Fibroblast of lung (primary cell): ENCODE data around the gene OR13C4. TPM values are rescaled to one million over a fixed set of nuclear protein-coding genes. Genes with fewer than 3 reads are reported as not detected.

Experiments
- DNase-seq, 2 donors: peaks; one replicate each; pipeline versions ENCODE4 v3.0.0 to v3.0.0-alpha.2; 2010; ENCODE audit warnings: low read depth in 2 of 2
- H2AFZ ChIP-seq: 2 replicates; pipeline ENCODE4 v1.5.1; 2012; ENCODE audit warnings: low read length, control low read depth, inconsistent platforms
- H3K27ac ChIP-seq: 2 replicates; pipeline ENCODE4 v1.5.1; 2011; ENCODE audit warnings: low read length, control low read depth; ENCODE audit not compliant: insufficient read depth
- H3K27me3 ChIP-seq: 2 replicates; pipeline ENCODE4 v1.5.1; 2011; ENCODE audit warnings: mild to moderate bottlenecking, low read length; ENCODE audit not compliant: control insufficient read depth, insufficient read depth
- H3K36me3 ChIP-seq: 2 replicates; pipeline ENCODE4 v1.5.1; 2011; ENCODE audit warnings: low read length; ENCODE audit not compliant: control insufficient read depth, insufficient read depth
- H3K4me1 ChIP-seq: 2 replicates; pipeline ENCODE4 v1.5.1; 2011; ENCODE audit warnings: low read length; ENCODE audit not compliant: control insufficient read depth, insufficient read depth; ENCODE audit errors: extremely low read depth
- H3K4me2 ChIP-seq: 2 replicates; pipeline ENCODE4 v1.5.1; 2011; ENCODE audit warnings: low read length, control low read depth; ENCODE audit not compliant: insufficient read depth; ENCODE audit errors: extremely low read depth
- H3K4me3 ChIP-seq, 4 experiments: fragments of 200-600 bp in 1 of 4; sonication (generic) in 1 of 4; replicated peaks in 1 of 4; 2 replicates each; pipeline ENCODE4 v1.5.1; 2011 to 2016; ENCODE audit warnings: low read length in 4 of 4, low read depth in 3 of 4, mild to moderate bottlenecking in 3 of 4, control low read depth in 2 of 4, inconsistent platforms in 1 of 4, mixed read lengths in 1 of 4; ENCODE audit not compliant: insufficient read depth in 1 of 4; ENCODE audit errors: control extremely low read depth in 1 of 4
- H3K79me2 ChIP-seq: 2 replicates; pipeline ENCODE4 v1.5.1; 2012; ENCODE audit warnings: mild to moderate bottlenecking, low read length, inconsistent platforms; ENCODE audit not compliant: control insufficient read depth, insufficient read depth
- H3K9ac ChIP-seq: 2 replicates; pipeline ENCODE4 v1.5.1; 2011; ENCODE audit warnings: mild to moderate bottlenecking, low read length, control low read depth; ENCODE audit not compliant: insufficient read depth
- H3K9me3 ChIP-seq: 2 replicates; pipeline ENCODE4 v1.5.1; 2012; ENCODE audit warnings: low read depth, low read length; ENCODE audit not compliant: control insufficient read depth, insufficient read depth
- H4K20me1 ChIP-seq: 2 replicates; pipeline ENCODE4 v1.5.1; 2011; ENCODE audit warnings: low read length; ENCODE audit not compliant: control insufficient read depth, insufficient read depth; ENCODE audit errors: extremely low read depth
- EZH2 ChIP-seq: IDR thresholded peaks from 2 replicates; pipeline ENCODE4 v1.5.1; 2012; ENCODE audit warnings: low read length, control low read depth, mild to moderate bottlenecking; ENCODE audit errors: missing control alignments
- polyA plus RNA-seq, 2 donors: library from polyadenylated mRNA; depleted of rRNA in 1 of 2; stranded (reverse) in 1 of 2; unstranded in 1 of 2; fragments of >200 nt; gene quantifications; 2 replicates each; pipeline ENCODE4 v1.2.1, GENCODE V29; 2011 to 2012; ENCODE audit warnings: missing spikeins in 1 of 2
- total RNA-seq: library from RNA; depleted of rRNA; stranded (reverse); fragments of >200 nt; gene quantifications from 2 replicates; pipeline ENCODE4 v1.2.1, GENCODE V29; 2014
- TF ChIP-seq, protein P1 (sequence below), 2 donors: IDR thresholded peaks in 1 of 2; conservative IDR thresholded peaks in 1 of 2; 1 replicate in 1 of 2; 2 replicates in 1 of 2; pipeline ENCODE4 v1.5.1; 2011 to 2012; ENCODE audit warnings: low read length in 2 of 2, control low read depth in 1 of 2, inconsistent platforms in 1 of 2, low read depth in 1 of 2, mild to moderate bottlenecking in 1 of 2

Gene OR13C4
- total and polyA plus RNA-seq, 2 donors (not counting 1 experiment from before 2014, with no cell fraction given) = not detected

DNA sequence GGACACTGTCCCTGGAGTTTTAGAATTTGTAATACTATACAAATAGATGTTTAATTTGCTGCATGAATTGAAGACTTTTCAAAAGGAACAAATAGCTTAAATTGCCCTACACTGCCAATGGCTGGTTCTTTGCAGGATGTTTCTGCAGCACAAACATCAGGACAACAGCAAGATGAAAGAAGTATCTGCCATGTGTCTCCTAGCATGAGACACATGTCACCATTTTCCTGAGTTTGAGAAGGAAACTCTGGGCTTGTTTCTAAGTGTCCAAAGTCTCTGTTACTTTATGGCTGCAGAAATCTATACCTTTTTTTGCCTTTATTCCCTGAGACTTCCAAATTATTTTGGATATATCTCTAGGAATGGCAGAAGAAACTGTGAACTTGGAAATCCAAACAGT, 23.6 kb downstream of the OR13C4 start:
- Histone ChIP-seq H3K4me3 (no peak overlapping the region), H4K20me1 (no peaks in the 10 kb centered on the region)
- DNase-seq = no peak

DNA sequence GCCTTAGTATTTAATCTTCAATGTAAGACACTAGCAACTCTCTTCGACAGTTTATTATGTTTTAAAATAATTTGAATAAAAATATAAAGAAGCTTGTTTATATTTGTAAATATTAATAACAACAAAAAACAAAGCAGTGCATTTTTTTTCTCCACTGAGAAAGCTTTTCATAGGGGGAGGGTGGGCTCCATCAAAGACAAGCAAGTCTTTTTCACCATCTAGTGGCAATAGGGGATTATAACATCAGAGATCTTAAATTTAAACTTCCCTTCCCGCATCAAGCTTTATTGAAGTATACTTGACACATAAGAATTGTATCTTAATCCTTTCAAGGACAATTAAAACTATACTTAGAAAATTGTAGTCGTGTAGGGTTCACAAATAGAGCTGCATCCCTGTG, 32.2 kb downstream of the OR13C4 start:
- no peaks in the 10 kb centered on the region for H3K9me3 ChIP-seq
- no peak for DNase-seq
- H3K4me1 ChIP-seq = no peaks in the 10 kb centered on the region
- no peaks in the 10 kb centered on the region for H3K36me3 ChIP-seq
- H3K27me3 ChIP-seq = no peaks in the 10 kb centered on the region
- TF ChIP-seq, protein P1, sequence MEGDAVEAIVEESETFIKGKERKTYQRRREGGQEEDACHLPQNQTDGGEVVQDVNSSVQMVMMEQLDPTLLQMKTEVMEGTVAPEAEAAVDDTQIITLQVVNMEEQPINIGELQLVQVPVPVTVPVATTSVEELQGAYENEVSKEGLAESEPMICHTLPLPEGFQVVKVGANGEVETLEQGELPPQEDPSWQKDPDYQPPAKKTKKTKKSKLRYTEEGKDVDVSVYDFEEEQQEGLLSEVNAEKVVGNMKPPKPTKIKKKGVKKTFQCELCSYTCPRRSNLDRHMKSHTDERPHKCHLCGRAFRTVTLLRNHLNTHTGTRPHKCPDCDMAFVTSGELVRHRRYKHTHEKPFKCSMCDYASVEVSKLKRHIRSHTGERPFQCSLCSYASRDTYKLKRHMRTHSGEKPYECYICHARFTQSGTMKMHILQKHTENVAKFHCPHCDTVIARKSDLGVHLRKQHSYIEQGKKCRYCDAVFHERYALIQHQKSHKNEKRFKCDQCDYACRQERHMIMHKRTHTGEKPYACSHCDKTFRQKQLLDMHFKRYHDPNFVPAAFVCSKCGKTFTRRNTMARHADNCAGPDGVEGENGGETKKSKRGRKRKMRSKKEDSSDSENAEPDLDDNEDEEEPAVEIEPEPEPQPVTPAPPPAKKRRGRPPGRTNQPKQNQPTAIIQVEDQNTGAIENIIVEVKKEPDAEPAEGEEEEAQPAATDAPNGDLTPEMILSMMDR (conservative IDR thresholded peaks at IDR 0.05 in 1 of 2, IDR thresholded peaks at IDR 0.05 in 1 of 2; ENCODE audit: low read depth in 1 of 2, low read length in 2 of 2) = no peak
- no peak for TF ChIP-seq EZH2
- H3K9ac ChIP-seq = no peak overlapping the region
- no peaks in the 10 kb centered on the region for H3K79me2 ChIP-seq
- no peak overlapping the region for H3K4me3 ChIP-seq
- H3K4me2 ChIP-seq = no peak overlapping the region
- no peak overlapping the region for H3K27ac ChIP-seq
- H4K20me1 ChIP-seq = no peaks in the 10 kb centered on the region
- H2AFZ ChIP-seq = no peak overlapping the region

More for the DNA sequence above, 23.6 kb downstream of the OR13C4 start:
- no peak overlapping the region for H3K4me2 ChIP-seq
- TF ChIP-seq, protein P1 (conservative IDR thresholded peaks at IDR 0.05 in 1 of 2, IDR thresholded peaks at IDR 0.05 in 1 of 2; ENCODE audit: low read depth in 1 of 2, low read length in 2 of 2) = no peak
- no peak for TF ChIP-seq EZH2
- no peak overlapping the region for H3K9ac ChIP-seq
- no peak overlapping the region for H3K27ac ChIP-seq
- H2AFZ ChIP-seq = no peak overlapping the region
- H3K27me3 ChIP-seq = no peaks in the 10 kb centered on the region
- H3K4me1 ChIP-seq = no peaks in the 10 kb centered on the region
- H3K9me3 ChIP-seq = no peaks in the 10 kb centered on the region
- H3K79me2 ChIP-seq = no peaks in the 10 kb centered on the region
- H3K36me3 ChIP-seq = no peaks in the 10 kb centered on the region

GRCh38 chr9:104485014-104485413, 42.0 kb downstream of the OR13C4 start:
- Histone ChIP-seq H3K4me3 (no peak overlapping the region), H3K79me2 (no peaks in the 10 kb centered on the region), H3K4me1 (no peaks in the 10 kb centered on the region), H3K36me3 (no peaks in the 10 kb centered on the region), H2AFZ (no peak overlapping the region), H4K20me1 (no peaks in the 10 kb centered on the region), H3K4me2 (no peak overlapping the region), H3K27me3 (no peaks in the 10 kb centered on the region), H3K27ac (no peak overlapping the region), H3K9ac (no peak overlapping the region), H3K9me3 (no peaks in the 10 kb centered on the region)
- DNase-seq = no peak
- no peak for TF ChIP-seq EZH2
- TF ChIP-seq, protein P1 (conservative IDR thresholded peaks at IDR 0.05 in 1 of 2, IDR thresholded peaks at IDR 0.05 in 1 of 2; ENCODE audit: low read depth in 1 of 2, low read length in 2 of 2) = no peak
